Suprapubic skin (tissue), 4 donors: ENCODE measurements around the gene NKRF. TPM values are rescaled to one million over a fixed set of nuclear protein-coding genes. Genes with fewer than 3 reads are reported as not detected.

Experiments
- DNase-seq, 2 donors: peaks; one replicate each; pipeline ENCODE4 v3.0.0-alpha.2; 2019; ENCODE audit warnings: low spot score in 2 of 2
- H3K27ac ChIP-seq: fragments of 200-600 bp; sonication (generic); one replicate; pipeline ENCODE4 v1.5.1; 2019
- H3K27me3 ChIP-seq: fragments of 200-600 bp; sonication (generic); one replicate; pipeline ENCODE4 v1.5.1; 2019
- H3K36me3 ChIP-seq: fragments of 200-600 bp; sonication (generic); one replicate; pipeline ENCODE4 v1.5.1; 2019
- H3K4me1 ChIP-seq: fragments of 200-600 bp; sonication (generic); one replicate; pipeline ENCODE4 v1.5.1; 2019
- H3K4me3 ChIP-seq: fragments of 200-600 bp; sonication (generic); one replicate; pipeline ENCODE4 v1.5.1; 2019; ENCODE audit warnings: mild to moderate bottlenecking
- H3K9me3 ChIP-seq: fragments of 200-600 bp; sonication (generic); one replicate; pipeline ENCODE4 v1.5.1; 2019
- CTCF ChIP-seq, 2 donors: fragments of 200-600 bp in 1 of 2; fragments of 450-650 bp in 1 of 2; sonication (generic) in 1 of 2; IDR thresholded peaks; one replicate each; pipeline ENCODE4 v1.5.1; 2016 to 2019; ENCODE audit warnings: antibody characterized with exemption in 2 of 2, mild to moderate bottlenecking in 1 of 2, moderate library complexity in 1 of 2
- EP300 ChIP-seq: sonication (generic); formaldehyde crosslinking; IDR thresholded peaks from one replicate; pipeline ENCODE4 v1.6.1; 2017; ENCODE audit warnings: antibody characterized with exemption
- POLR2A ChIP-seq, 2 donors: fragments of 450-650 bp; IDR thresholded peaks; one replicate each; pipeline ENCODE4 v1.6.1; 2017; ENCODE audit warnings: antibody characterized with exemption in 2 of 2, mild to moderate bottlenecking in 2 of 2, moderate library complexity in 2 of 2
- POLR2AphosphoS5 ChIP-seq, 3 donors: sonication (generic); formaldehyde crosslinking; IDR thresholded peaks; one replicate each; pipeline ENCODE4 v1.6.1; 2017; ENCODE audit warnings: antibody characterized with exemption in 3 of 3
- WGBS: methylation state at CpG from one replicate; pipeline ENCODE4 v1.1.5; 2018; 5-methylcytosine and 5-hydroxymethylcytosine counted together
- total RNA-seq, 4 donors: library from RNA; depleted of rRNA; stranded (reverse); fragments of >200 nt; gene quantifications; one replicate each; pipeline ENCODE4 v1.1.0, GENCODE V29; 2016

NKRF gene
- total RNA-seq, 4 donors from 2014 or later: 9.7 to 13.6 (median 11.9) TPM

GRCh38 chrX:119624417-119624816 lies 18.2 kb upstream of the NKRF start:
- Histone ChIP-seq H3K4me3 (no peak overlapping the region), H3K27ac (no peak overlapping the region), H3K27me3 (no peaks in the 10 kb centered on the region), H3K36me3 (peaks cover 6% of the 10 kb centered on the region), H3K9me3 (no peaks in the 10 kb centered on the region), H3K4me1 (no peaks in the 10 kb centered on the region)
- DNase-seq: no peak
- 96% methylated on average over 11 of the region's 11 CpGs for WGBS
- TF ChIP-seq CTCF (IDR thresholded peaks at IDR 0.05): no peak
- TF ChIP-seq EP300: no peak
- no peak for TF ChIP-seq POLR2AphosphoS5 (IDR thresholded peaks at IDR 0.05)
- no peak for TF ChIP-seq POLR2A (IDR thresholded peaks at IDR 0.05)

- WGBS: 61% methylated on average over 9 of the region's 9 CpGs
- Histone ChIP-seq H3K27me3 (no peaks in the 10 kb centered on the region), H3K9me3 (no peaks in the 10 kb centered on the region), H3K27ac (no peak overlapping the region), H3K4me1 (no peaks in the 10 kb centered on the region), H3K4me3 (no peak overlapping the region), H3K36me3 (no peaks in the 10 kb centered on the region)
- no peak for DNase-seq
- TF ChIP-seq EP300 (no peak), POLR2A (IDR thresholded peaks at IDR 0.05) (no peak), CTCF (IDR thresholded peaks at IDR 0.05) (no peak)
Measured at GRCh38 chrX:119622356-119623232, 16.4 kb upstream of the NKRF start.

GRCh38 chrX:119618439-119618838 lies 12.2 kb upstream of the NKRF start:
- H3K9me3 ChIP-seq: no peaks in the 10 kb centered on the region
- H3K36me3 ChIP-seq: no peaks in the 10 kb centered on the region
- H3K4me1 ChIP-seq: no peaks in the 10 kb centered on the region
- TF ChIP-seq CTCF (IDR thresholded peaks at IDR 0.05) (no peak), POLR2A (IDR thresholded peaks at IDR 0.05) (no peak), POLR2AphosphoS5 (IDR thresholded peaks at IDR 0.05) (no peak), EP300 (no peak)
- H3K27ac ChIP-seq: no peak overlapping the region
- no peak overlapping the region for H3K4me3 ChIP-seq
- DNase-seq: no peak
- 76% methylated on average over 5 of the region's 5 CpGs for WGBS
- no peaks in the 10 kb centered on the region for H3K27me3 ChIP-seq

- no peak overlapping the region for H3K4me3 ChIP-seq
- H3K36me3 ChIP-seq: no peaks in the 10 kb centered on the region
- WGBS: 61% methylated on average over 15 of the region's 15 CpGs
- TF ChIP-seq CTCF (IDR thresholded peaks at IDR 0.05): no peak
- no peak for TF ChIP-seq POLR2A (IDR thresholded peaks at IDR 0.05)
- no peak for TF ChIP-seq EP300
- no peak for TF ChIP-seq POLR2AphosphoS5 (IDR thresholded peaks at IDR 0.05)
- H3K9me3 ChIP-seq: no peaks in the 10 kb centered on the region
- H3K27me3 ChIP-seq: no peaks in the 10 kb centered on the region
- H3K27ac ChIP-seq: no peak overlapping the region
- DNase-seq: no peak
- H3K4me1 ChIP-seq: no peaks in the 10 kb centered on the region
Measured at GRCh38 chrX:119617517-119618164, 11.4 kb upstream of the NKRF start.

GRCh38 chrX:119614776-119615175 lies 8.6 kb upstream of the NKRF start:
- H3K4me1 ChIP-seq: no peaks in the 10 kb centered on the region
- H3K27ac ChIP-seq: no peak overlapping the region
- no peaks in the 10 kb centered on the region for H3K27me3 ChIP-seq
- TF ChIP-seq CTCF (IDR thresholded peaks at IDR 0.05) (no peak), POLR2AphosphoS5 (IDR thresholded peaks at IDR 0.05) (no peak), POLR2A (IDR thresholded peaks at IDR 0.05) (no peak), EP300 (no peak)
- no peaks in the 10 kb centered on the region for H3K9me3 ChIP-seq
- 88% methylated on average over 13 of the region's 13 CpGs for WGBS
- no peak overlapping the region for H3K4me3 ChIP-seq
- H3K36me3 ChIP-seq: no peaks in the 10 kb centered on the region
- DNase-seq: no peak
